Measurements from ENCODE around the gene USP6NL. TPM values are rescaled to one million over a fixed set of nuclear protein-coding genes. Genes with fewer than 3 reads are reported as not detected.

USP6NL gene
- polyA plus RNA-seq, 3 donors: 5.5 to 7.7 (median 6.7) TPM

- H4K20me1 ChIP-seq (ENCODE audit: insufficient read depth, low read length): no peaks in the 10 kb centered on the region
- no peaks in the 10 kb centered on the region for H3K27me3 ChIP-seq (ENCODE audit: control insufficient read depth in 2 of 2, insufficient read depth in 2 of 2, low read length in 2 of 2)
- Mint-ChIP-seq H3K27me3 (ENCODE audit: low read depth in 3 of 3) (peaks cover 0 to 5% (median 2%) of the 10 kb centered on the region in 3 donors), H3K4me3 (no peak overlapping the region), H3K4me1 (no peaks in the 10 kb centered on the region), H3K27ac (no peak overlapping the region), H3K36me3 (no peaks in the 10 kb centered on the region), H3K9me3 (peaks cover 0 to 13% (median 7%) of the 10 kb centered on the region in 7 donors)
- no peak overlapping the region for H3K27ac ChIP-seq (ENCODE audit: low read depth in 1 of 2, low read length in 2 of 2)
- intact Hi-C loops (cut with micrococcal nuclease): no loop called here
- TF ChIP-seq CTCF (IDR thresholded peaks at IDR 0.05): no peak
- no peak overlapping the region for H2AFZ ChIP-seq (ENCODE audit: insufficient read depth, low read depth, low read length, poor library complexity, severe bottlenecking)
- DNase-seq: no peak
- no peaks in the 10 kb centered on the region for H3K79me2 ChIP-seq (ENCODE audit: insufficient read depth, low read length)
- H3K36me3 ChIP-seq (replicated peaks in 1 of 2; ENCODE audit: control insufficient read depth in 1 of 2, insufficient read depth in 2 of 2, low read length in 2 of 2): no peaks in the 10 kb centered on the region
- no peak overlapping the region for H3K4me3 ChIP-seq (replicated peaks in 1 of 3; ENCODE audit: low read depth in 2 of 3, low read length in 3 of 3)
- WGBS (ENCODE audit: insufficient coverage): 85% methylated on average over 8 of the region's 11 CpGs
- no peaks in the 10 kb centered on the region for H3K4me1 ChIP-seq (ENCODE audit: control insufficient read depth in 1 of 2, insufficient read depth in 2 of 2, low read length in 2 of 2)
- H3K9ac ChIP-seq (ENCODE audit: insufficient read depth, low read length, poor library complexity, severe bottlenecking): no peak overlapping the region
- peaks cover 0 to 5% of the 10 kb centered on the region in 2 donors for H3K9me3 ChIP-seq (replicated peaks in 1 of 2; ENCODE audit: control insufficient read depth in 1 of 2, insufficient read depth in 1 of 2, low read length in 2 of 2)
- no peak overlapping the region for H3K4me2 ChIP-seq (replicated peaks; ENCODE audit: extremely low read depth, low read length, poor library complexity, severe bottlenecking)
Measured at GRCh38 chr10:11433657-11434056, 177.8 kb downstream of the USP6NL start.

- intact Hi-C loops (cut with micrococcal nuclease): no loop called here
- TF ChIP-seq CTCF (IDR thresholded peaks at IDR 0.05): no peak
- WGBS (ENCODE audit: insufficient coverage): 80% methylated on average over 1 of the region's 4 CpGs
- no peak overlapping the region for H3K4me3 Mint-ChIP-seq
- no peaks in the 10 kb centered on the region for H3K27me3 ChIP-seq (ENCODE audit: control insufficient read depth in 2 of 2, insufficient read depth in 2 of 2, low read length in 2 of 2)
- peaks cover 0 to 5% of the 10 kb centered on the region in 2 donors for H3K9me3 ChIP-seq (replicated peaks in 1 of 2; ENCODE audit: control insufficient read depth in 1 of 2, insufficient read depth in 1 of 2, low read length in 2 of 2)
- H3K4me1 Mint-ChIP-seq: no peaks in the 10 kb centered on the region
- no peak overlapping the region for H3K27ac ChIP-seq (ENCODE audit: low read depth in 1 of 2, low read length in 2 of 2)
- no peak overlapping the region for H3K9ac ChIP-seq (ENCODE audit: insufficient read depth, low read length, poor library complexity, severe bottlenecking)
- H3K4me2 ChIP-seq (replicated peaks; ENCODE audit: extremely low read depth, low read length, poor library complexity, severe bottlenecking): no peak overlapping the region
- peaks cover 6 to 22% (median 8%) of the 10 kb centered on the region in 7 donors for H3K9me3 Mint-ChIP-seq
- H4K20me1 ChIP-seq (ENCODE audit: insufficient read depth, low read length): no peaks in the 10 kb centered on the region
- H2AFZ ChIP-seq (ENCODE audit: insufficient read depth, low read depth, low read length, poor library complexity, severe bottlenecking): no peak overlapping the region
- no peak overlapping the region for H3K27ac Mint-ChIP-seq
- no peaks in the 10 kb centered on the region for H3K79me2 ChIP-seq (ENCODE audit: insufficient read depth, low read length)
- DNase-seq: no peak
- no peaks in the 10 kb centered on the region for H3K4me1 ChIP-seq (ENCODE audit: control insufficient read depth in 1 of 2, insufficient read depth in 2 of 2, low read length in 2 of 2)
- H3K27me3 Mint-ChIP-seq (ENCODE audit: low read depth in 3 of 3): peaks cover 0 to 6% (median 2%) of the 10 kb centered on the region in 3 donors
- no peak overlapping the region for H3K4me3 ChIP-seq (replicated peaks in 1 of 3; ENCODE audit: low read depth in 2 of 3, low read length in 3 of 3)
- no peaks in the 10 kb centered on the region for H3K36me3 ChIP-seq (replicated peaks in 1 of 2; ENCODE audit: control insufficient read depth in 1 of 2, insufficient read depth in 2 of 2, low read length in 2 of 2)
- H3K36me3 Mint-ChIP-seq: no peaks in the 10 kb centered on the region
Measured at GRCh38 chr10:11431216-11431555, 180.3 kb downstream of the USP6NL start.

Measured in CD14-positive monocyte (primary cell).